Measurements from ENCODE around the gene C5orf58.

DNA sequence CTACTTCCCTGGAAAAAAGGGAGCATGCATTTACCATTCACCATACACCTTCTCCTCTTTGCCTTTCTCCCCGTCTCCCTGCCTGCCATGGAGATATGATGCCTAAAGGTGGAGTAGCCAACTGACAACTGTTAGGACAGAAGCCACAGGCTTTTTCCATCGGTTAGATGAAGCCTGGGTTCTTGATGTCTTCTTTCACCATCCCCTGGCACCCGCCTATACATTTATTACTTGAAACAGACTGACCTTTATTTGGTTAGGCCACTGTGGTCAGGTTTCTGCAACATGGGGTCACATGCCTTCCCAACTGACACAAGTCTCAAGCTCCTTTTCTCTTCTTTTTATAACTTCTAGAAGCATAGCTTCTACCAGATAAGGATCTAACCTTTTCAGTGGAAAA lies 57.7 kb downstream of the C5orf58 start:
- TF ChIP-seq, protein P1, sequence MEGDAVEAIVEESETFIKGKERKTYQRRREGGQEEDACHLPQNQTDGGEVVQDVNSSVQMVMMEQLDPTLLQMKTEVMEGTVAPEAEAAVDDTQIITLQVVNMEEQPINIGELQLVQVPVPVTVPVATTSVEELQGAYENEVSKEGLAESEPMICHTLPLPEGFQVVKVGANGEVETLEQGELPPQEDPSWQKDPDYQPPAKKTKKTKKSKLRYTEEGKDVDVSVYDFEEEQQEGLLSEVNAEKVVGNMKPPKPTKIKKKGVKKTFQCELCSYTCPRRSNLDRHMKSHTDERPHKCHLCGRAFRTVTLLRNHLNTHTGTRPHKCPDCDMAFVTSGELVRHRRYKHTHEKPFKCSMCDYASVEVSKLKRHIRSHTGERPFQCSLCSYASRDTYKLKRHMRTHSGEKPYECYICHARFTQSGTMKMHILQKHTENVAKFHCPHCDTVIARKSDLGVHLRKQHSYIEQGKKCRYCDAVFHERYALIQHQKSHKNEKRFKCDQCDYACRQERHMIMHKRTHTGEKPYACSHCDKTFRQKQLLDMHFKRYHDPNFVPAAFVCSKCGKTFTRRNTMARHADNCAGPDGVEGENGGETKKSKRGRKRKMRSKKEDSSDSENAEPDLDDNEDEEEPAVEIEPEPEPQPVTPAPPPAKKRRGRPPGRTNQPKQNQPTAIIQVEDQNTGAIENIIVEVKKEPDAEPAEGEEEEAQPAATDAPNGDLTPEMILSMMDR (IDR thresholded peaks at IDR 0.05; ENCODE audit: insufficient read depth, low read depth, low read length): no peak
- no peak for TF ChIP-seq EZH2 (IDR thresholded peaks at IDR 0.05; ENCODE audit: insufficient read depth, low read length)
